Panc1 (cell line): Measurements from ENCODE around the gene RHBDD1. TPM values are rescaled to one million over a fixed set of nuclear protein-coding genes. Genes with fewer than 3 reads are reported as not detected.

Source experiments
- ATAC-seq: fragments of 200-7000 bp; cut with Tn5 transposase; 2 replicates; pipeline ENCODE4 v1.9.1; 2020; ENCODE audit warnings: mild to moderate bottlenecking, moderate library complexity
- BruUV-seq: library from RNA; stranded (reverse); fragments of 400-500 nt; replicated peaks from 2 replicates; lab custom pipeline; 2021; lab: Mats Ljungman, UMichigan
- CTCF ChIA-PET: fragments of 300-600 bp; sonication (Branson Sonifier 250); formaldehyde crosslinking; loops from one replicate; lab custom pipeline; 2022; ENCODE audit warnings: antibody characterized with exemption; lab: Charles Lee
- POLR2A ChIA-PET: fragments of 300-600 bp; sonication (Branson Sonifier 250); formaldehyde crosslinking; loops from one replicate; lab custom pipeline; 2022; ENCODE audit warnings: antibody characterized with exemption; lab: Charles Lee
- DNase-seq: peaks from one replicate; pipeline ENCODE4 v3.0.0-alpha.2; 2010; ENCODE audit warnings: low read depth, low spot score
- H3K27ac ChIP-seq: 2 replicates; pipeline ENCODE4 v1.5.1; 2011; ENCODE audit warnings: mild to moderate bottlenecking, low read length, inconsistent platforms
- H3K27me3 ChIP-seq: fragments of 200-500 bp; sonication (Bioruptor generic); 2 replicates; pipeline ENCODE4 v1.6.0; 2014; ENCODE audit warnings: low read length, inconsistent platforms; ENCODE audit not compliant: control insufficient read depth, insufficient read depth
- H3K36me3 ChIP-seq: fragments of 200-500 bp; sonication (Bioruptor generic); 2 replicates; pipeline ENCODE4 v1.5.1; 2014; ENCODE audit warnings: inconsistent platforms, mild to moderate bottlenecking, low read length, moderate library complexity; ENCODE audit not compliant: control insufficient read depth, insufficient read depth
- H3K4me1 ChIP-seq: 2 replicates; pipeline ENCODE4 v1.5.1; 2011; ENCODE audit warnings: inconsistent platforms, mild to moderate bottlenecking, low read length, moderate library complexity; ENCODE audit not compliant: control insufficient read depth, insufficient read depth
- H3K4me3 ChIP-seq, 2 experiments: 2 replicates each; pipeline ENCODE4 v1.5.1; 2011 to 2012; ENCODE audit warnings: low read depth in 2 of 2, low read length in 2 of 2, mild to moderate bottlenecking in 2 of 2, inconsistent platforms in 1 of 2, moderate library complexity in 1 of 2
- H3K9me3 ChIP-seq: fragments of 200-500 bp; sonication (Bioruptor generic); 2 replicates; pipeline ENCODE4 v1.5.1; 2014; ENCODE audit warnings: low read depth, mild to moderate bottlenecking, inconsistent platforms, low read length, moderate library complexity; ENCODE audit not compliant: control insufficient read depth, insufficient read depth
- CTCF ChIP-seq: fragments of 450-650 bp; IDR thresholded peaks from 2 replicates; pipeline ENCODE4 v1.5.1; 2017; ENCODE audit warnings: mild to moderate bottlenecking
- POLR2AphosphoS5 ChIP-seq: IDR thresholded peaks from 2 replicates; pipeline ENCODE4 v1.6.1; 2012; ENCODE audit warnings: mild to moderate bottlenecking, low read depth, low read length, moderate library complexity
- REST ChIP-seq, 2 experiments: IDR thresholded peaks; 2 replicates each; pipeline ENCODE4 v1.6.1; 2011 to 2012; ENCODE audit warnings: low read depth in 2 of 2, control low read depth in 1 of 2, low read length in 1 of 2, mild to moderate bottlenecking in 1 of 2, moderate library complexity in 1 of 2; ENCODE audit not compliant: insufficient read depth in 1 of 2
- SIN3A ChIP-seq: IDR thresholded peaks from 2 replicates; pipeline ENCODE4 v1.6.1; 2012; ENCODE audit warnings: low read depth, mild to moderate bottlenecking, low read length, moderate library complexity, borderline replicate concordance; ENCODE audit not compliant: insufficient read depth
- TCF7L2 ChIP-seq: IDR thresholded peaks from 2 replicates; pipeline ENCODE4 v1.6.1; 2011; ENCODE audit warnings: mild to moderate bottlenecking, low read depth, low read length, inconsistent platforms
- in situ Hi-C: cut with HindIII; loops from 2 replicates; pipeline ENCODE4 v1.10.0; 2016; ENCODE audit warnings: low sequenced_read_pairs, low pct_unique_long_range_greater_than_20kb
- intact Hi-C: fragments of 100-400 bp; cut with micrococcal nuclease; formaldehyde crosslinking; loops from one replicate; pipeline ENCODE4 v1.10.0; 2022; ENCODE audit not compliant: unreplicated experiment
- total RNA-seq: library from RNA; stranded (reverse); gene quantifications from one replicate; pipeline ENCODE4 v1.2.1, GENCODE V29; 2021; ENCODE audit not compliant: unreplicated experiment

Gene RHBDD1
- total RNA-seq, 1 experiment from 2014 or later, result 25.3 TPM

GRCh38 chr2:226916669-226917068 is 80.8 kb downstream of the RHBDD1 start:
- H3K4me1 ChIP-seq, result no peaks in the 10 kb centered on the region
- intact Hi-C loops, result no loop called here
- in situ Hi-C loops, result no loop called here
- TF ChIP-seq TCF7L2, result no peak
- no peak for TF ChIP-seq POLR2AphosphoS5
- TF ChIP-seq REST (IDR thresholded peaks at IDR 0.05; ENCODE audit: insufficient read depth in 1 of 2, low read depth in 2 of 2, low read length in 1 of 2), result no peak
- no peak overlapping the region for H3K27ac ChIP-seq
- no peaks in the 10 kb centered on the region for H3K27me3 ChIP-seq
- no TSS peak for BruUV-seq
- ATAC-seq, result no peak
- H3K36me3 ChIP-seq, result no peaks in the 10 kb centered on the region
- no peak overlapping the region for H3K4me3 ChIP-seq
- no peaks in the 10 kb centered on the region for H3K9me3 ChIP-seq
- POLR2A ChIA-PET, result no interaction called here
- DNase-seq, result no peak
- CTCF ChIA-PET, result no interaction called here

GRCh38 chr2:226932443-226932842 is 96.6 kb downstream of the RHBDD1 start:
- in situ Hi-C loops, result no loop called here
- no peak for DNase-seq
- ChIA-PET POLR2A (no interaction called here), CTCF (no interaction called here)
- intact Hi-C loops, result no loop called here
- no TSS peak for BruUV-seq
- Histone ChIP-seq H3K4me1 (no peaks in the 10 kb centered on the region), H3K4me3 (no peak overlapping the region), H3K9me3 (no peaks in the 10 kb centered on the region), H3K27ac (no peak overlapping the region), H3K27me3 (no peaks in the 10 kb centered on the region), H3K36me3 (no peaks in the 10 kb centered on the region)
- TF ChIP-seq CTCF (no peak), POLR2AphosphoS5 (no peak), SIN3A (no peak), REST (IDR thresholded peaks at IDR 0.05; ENCODE audit: insufficient read depth in 1 of 2, low read depth in 2 of 2, low read length in 1 of 2) (no peak), TCF7L2 (no peak)
- no peak for ATAC-seq
